K562 (cell line): Measurements from ENCODE around the gene ETV3L. TPM values are rescaled to one million over a fixed set of nuclear protein-coding genes. Genes with fewer than 3 reads are reported as not detected.

Source experiments
- CHD1 ChIP-seq: fragments of 200-600 bp; sonication (generic); IDR thresholded peaks from one replicate; pipeline ENCODE4 v1.6.1; 2012; ENCODE audit warnings: mild to moderate bottlenecking, moderate library complexity, low read length, inconsistent platforms
- ELF4 ChIP-seq: fragments of 450-650 bp; formaldehyde crosslinking; IDR thresholded peaks from 2 replicates; pipeline ENCODE4 v1.4.0; 2022; ENCODE audit warnings: missing genetic modification characterization
- HNRNPH1 ChIP-seq: fragments of 200-400 bp; formaldehyde crosslinking; optimal IDR thresholded peaks from 2 replicates; pipeline ENCODE3; 2017; ENCODE audit warnings: low read depth, mild to moderate bottlenecking, low read length, moderate library complexity
- L3MBTL2 ChIP-seq: fragments of 450-650 bp; IDR thresholded peaks from 2 replicates; pipeline ENCODE4 v1.6.1; 2016; ENCODE audit warnings: mild to moderate bottlenecking, moderate library complexity
- MEF2D ChIP-seq: conservative IDR thresholded peaks from 2 replicates; pipeline ENCODE4 v1.6.1; 2016; ENCODE audit warnings: low read depth, missing genetic modification characterization, missing compliant biosample characterization
- MTA1 ChIP-seq: fragments of 450-650 bp; IDR thresholded peaks from 2 replicates; pipeline ENCODE4 v1.6.1; 2017; ENCODE audit warnings: borderline replicate concordance
- NFIX ChIP-seq: fragments of 250-450 bp; sonication (Bioruptor Pico); IDR thresholded peaks from 2 replicates; pipeline ENCODE4 v1.4.0; 2020; ENCODE audit warnings: low read depth, mild to moderate bottlenecking, moderate library complexity
- TCF3 ChIP-seq: sonication (generic); formaldehyde crosslinking; IDR thresholded peaks from 2 replicates; pipeline ENCODE4 v1.4.0; 2020; ENCODE audit warnings: mild to moderate bottlenecking, missing genetic modification reagents
- ZNF764 ChIP-seq: fragments of 250-450 bp; sonication (Bioruptor Pico); IDR thresholded peaks from 2 replicates; pipeline ENCODE4 v1.4.0; 2020; ENCODE audit warnings: low read depth, mild to moderate bottlenecking, moderate library complexity
- polyA plus RNA-seq, 8 experiments: library from polyadenylated mRNA; depleted of rRNA in 4 of 8; stranded (reverse) in 5 of 8; unstranded in 3 of 8; fragments of >200 nt; fragmentation: Nextera tagmentation in 2 of 8; fragmentation: Illumina TruSeq in 1 of 8; extraction: Ambion mirVana in 2 of 8; extraction: Trizol in 1 of 8; gene quantifications; 2 replicates each; pipeline versions ENCODE4 v1.2.1 to v1.2.3, GENCODE V29; 2011 to 2014; ENCODE audit warnings: inconsistent platforms in 1 of 8, missing spikeins in 1 of 8
- total RNA-seq, 7 experiments: library from RNA; depleted of rRNA in 6 of 7; stranded (reverse); fragments of >200 nt in 6 of 7; fragmentation: Illumina TruSeq in 2 of 7; extraction: Trizol in 2 of 7; gene quantifications; 2 replicates each; pipeline versions ENCODE4 v1.2.1 to v1.2.3, GENCODE V29; 2011 to 2021; ENCODE audit warnings: low replicate concordance in 1 of 7
- TF ChIP-seq, protein P1 (sequence below), 2 experiments: fragments of 450-650 bp; formaldehyde crosslinking in 1 of 2; IDR thresholded peaks; 2 replicates each; pipeline versions ENCODE4 v1.4.0 to v1.6.1; 2014 to 2020; ENCODE audit warnings: mild to moderate bottlenecking in 2 of 2, borderline replicate concordance in 1 of 2, low read depth in 1 of 2
- TF ChIP-seq, protein P2 (sequence below): fragments of 250-450 bp; sonication (Bioruptor Pico); IDR thresholded peaks from 2 replicates; pipeline ENCODE4 v1.8.0; 2021; ENCODE audit warnings: moderate library complexity, mild to moderate bottlenecking, inconsistent platforms
- TF ChIP-seq, protein P3 (sequence below): fragments of 450-650 bp; IDR thresholded peaks from 2 replicates; pipeline ENCODE4 v1.6.1; 2017; ENCODE audit warnings: mild to moderate bottlenecking, moderate library complexity
- TF ChIP-seq, protein P4 (sequence below), 2 experiments: fragments of 250-450 bp in 1 of 2; fragments of 450-650 bp in 1 of 2; sonication (Bioruptor Pico) in 1 of 2; IDR thresholded peaks; 2 replicates each; pipeline versions ENCODE4 v1.6.1 to v1.8.0; 2016 to 2021; ENCODE audit warnings: mild to moderate bottlenecking in 2 of 2, moderate library complexity in 2 of 2, missing compliant biosample characterization in 1 of 2, missing genetic modification characterization in 1 of 2
- TF ChIP-seq, protein P5 (sequence below): fragments of 450-650 bp; formaldehyde crosslinking; IDR thresholded peaks from 2 replicates; pipeline ENCODE4 v1.4.0; 2020; ENCODE audit warnings: mild to moderate bottlenecking, moderate library complexity

The ETV3L gene
- total and polyA plus RNA-seq, 9 of the 15 experiments (the other 6 are each of a cell fraction or from before 2014, with no cell fraction given), result not detected

DNA sequence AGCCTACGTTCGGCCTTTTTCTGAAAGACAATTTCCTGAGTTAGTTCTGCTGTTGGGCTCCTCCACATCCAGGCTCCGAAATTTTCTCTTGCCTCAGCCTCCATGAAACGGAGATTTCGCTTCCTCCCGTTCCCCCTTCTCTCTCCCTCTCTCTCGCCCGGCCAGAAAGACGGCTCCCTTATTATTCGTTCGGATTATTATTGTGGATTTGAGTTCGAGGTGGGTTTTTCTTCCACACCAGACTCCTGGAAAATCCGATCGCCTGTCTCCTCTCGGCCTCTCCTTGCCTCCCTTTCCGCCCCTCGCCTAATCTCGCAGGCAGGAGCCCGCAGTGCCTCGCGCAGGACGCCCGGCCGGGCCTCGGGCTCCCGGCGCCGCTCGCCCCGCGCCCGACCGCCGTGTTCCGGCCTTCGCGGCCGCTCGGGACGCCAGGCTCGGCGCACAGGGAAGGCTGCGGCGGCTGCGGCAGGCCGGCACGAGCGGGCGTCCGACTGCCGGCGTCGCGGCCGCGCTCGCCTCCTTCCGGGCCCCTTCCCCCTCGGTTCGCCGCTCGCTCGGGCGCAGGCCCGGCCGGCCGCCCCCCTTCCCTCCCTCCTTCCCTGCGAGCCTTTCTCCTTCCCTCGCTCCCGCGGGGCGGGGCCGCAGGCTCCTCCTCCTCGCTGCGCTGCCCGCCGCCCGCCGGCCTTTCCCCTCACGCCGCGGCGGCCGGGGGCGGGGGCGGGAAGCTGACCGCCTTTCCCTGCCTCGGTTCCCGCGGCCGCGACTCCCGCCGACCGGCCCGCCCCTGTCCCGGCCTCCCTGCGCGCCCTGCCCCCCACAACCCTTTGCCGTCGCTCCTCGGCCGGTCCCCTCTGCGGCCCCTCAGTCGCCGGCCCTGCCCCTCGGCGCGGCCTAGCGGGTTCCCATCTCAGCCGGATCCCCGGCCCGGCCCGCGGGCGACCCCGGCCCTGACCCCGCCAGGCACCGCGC lies 54.1 kb downstream of the ETV3L start, which contains the start of gene ARHGEF11 (continued):
- TF ChIP-seq, protein P1, sequence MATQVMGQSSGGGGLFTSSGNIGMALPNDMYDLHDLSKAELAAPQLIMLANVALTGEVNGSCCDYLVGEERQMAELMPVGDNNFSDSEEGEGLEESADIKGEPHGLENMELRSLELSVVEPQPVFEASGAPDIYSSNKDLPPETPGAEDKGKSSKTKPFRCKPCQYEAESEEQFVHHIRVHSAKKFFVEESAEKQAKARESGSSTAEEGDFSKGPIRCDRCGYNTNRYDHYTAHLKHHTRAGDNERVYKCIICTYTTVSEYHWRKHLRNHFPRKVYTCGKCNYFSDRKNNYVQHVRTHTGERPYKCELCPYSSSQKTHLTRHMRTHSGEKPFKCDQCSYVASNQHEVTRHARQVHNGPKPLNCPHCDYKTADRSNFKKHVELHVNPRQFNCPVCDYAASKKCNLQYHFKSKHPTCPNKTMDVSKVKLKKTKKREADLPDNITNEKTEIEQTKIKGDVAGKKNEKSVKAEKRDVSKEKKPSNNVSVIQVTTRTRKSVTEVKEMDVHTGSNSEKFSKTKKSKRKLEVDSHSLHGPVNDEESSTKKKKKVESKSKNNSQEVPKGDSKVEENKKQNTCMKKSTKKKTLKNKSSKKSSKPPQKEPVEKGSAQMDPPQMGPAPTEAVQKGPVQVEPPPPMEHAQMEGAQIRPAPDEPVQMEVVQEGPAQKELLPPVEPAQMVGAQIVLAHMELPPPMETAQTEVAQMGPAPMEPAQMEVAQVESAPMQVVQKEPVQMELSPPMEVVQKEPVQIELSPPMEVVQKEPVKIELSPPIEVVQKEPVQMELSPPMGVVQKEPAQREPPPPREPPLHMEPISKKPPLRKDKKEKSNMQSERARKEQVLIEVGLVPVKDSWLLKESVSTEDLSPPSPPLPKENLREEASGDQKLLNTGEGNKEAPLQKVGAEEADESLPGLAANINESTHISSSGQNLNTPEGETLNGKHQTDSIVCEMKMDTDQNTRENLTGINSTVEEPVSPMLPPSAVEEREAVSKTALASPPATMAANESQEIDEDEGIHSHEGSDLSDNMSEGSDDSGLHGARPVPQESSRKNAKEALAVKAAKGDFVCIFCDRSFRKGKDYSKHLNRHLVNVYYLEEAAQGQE (IDR thresholded peaks at IDR 0.05; ENCODE audit: borderline replicate concordance), result peak; percentile 67
- TF ChIP-seq, protein P1 (CRISPR knock-in tag; IDR thresholded peaks at IDR 0.05; ENCODE audit: low read depth), result 0 out of 2 replicates have a peak, but pooled peaks have one; percentile 52
- TF ChIP-seq ZNF764 (no peak), CHD1 (peak; percentile 92), HNRNPH1 (no peak), MEF2D (tag) (no peak), L3MBTL2 (peak; percentile 70; the same call in 1 of the 2 replicates), NFIX (CRISPR knock-in tag) (no peak), ELF4 (CRISPR knock-in tag) (0 out of 2 replicates have a peak, but pooled peaks have one; percentile 9), MTA1 (no peak), TCF3 (CRISPR knock-in tag) (no peak)
- TF ChIP-seq, protein P2, sequence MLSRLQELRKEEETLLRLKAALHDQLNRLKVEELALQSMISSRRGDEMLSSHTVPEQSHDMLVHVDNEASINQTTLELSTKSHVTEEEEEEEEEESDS, result no peak
- TF ChIP-seq, protein P3, sequence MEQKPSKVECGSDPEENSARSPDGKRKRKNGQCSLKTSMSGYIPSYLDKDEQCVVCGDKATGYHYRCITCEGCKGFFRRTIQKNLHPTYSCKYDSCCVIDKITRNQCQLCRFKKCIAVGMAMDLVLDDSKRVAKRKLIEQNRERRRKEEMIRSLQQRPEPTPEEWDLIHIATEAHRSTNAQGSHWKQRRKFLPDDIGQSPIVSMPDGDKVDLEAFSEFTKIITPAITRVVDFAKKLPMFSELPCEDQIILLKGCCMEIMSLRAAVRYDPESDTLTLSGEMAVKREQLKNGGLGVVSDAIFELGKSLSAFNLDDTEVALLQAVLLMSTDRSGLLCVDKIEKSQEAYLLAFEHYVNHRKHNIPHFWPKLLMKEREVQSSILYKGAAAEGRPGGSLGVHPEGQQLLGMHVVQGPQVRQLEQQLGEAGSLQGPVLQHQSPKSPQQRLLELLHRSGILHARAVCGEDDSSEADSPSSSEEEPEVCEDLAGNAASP, result no peak
- TF ChIP-seq, protein P4, sequence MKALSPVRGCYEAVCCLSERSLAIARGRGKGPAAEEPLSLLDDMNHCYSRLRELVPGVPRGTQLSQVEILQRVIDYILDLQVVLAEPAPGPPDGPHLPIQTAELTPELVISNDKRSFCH (CRISPR knock-in tag; IDR thresholded peaks at IDR 0.05), result no peak
- TF ChIP-seq, protein P4 (tag; IDR thresholded peaks at IDR 0.05), result no peak; the same call in 1 of the 2 replicates
- TF ChIP-seq, protein P5, sequence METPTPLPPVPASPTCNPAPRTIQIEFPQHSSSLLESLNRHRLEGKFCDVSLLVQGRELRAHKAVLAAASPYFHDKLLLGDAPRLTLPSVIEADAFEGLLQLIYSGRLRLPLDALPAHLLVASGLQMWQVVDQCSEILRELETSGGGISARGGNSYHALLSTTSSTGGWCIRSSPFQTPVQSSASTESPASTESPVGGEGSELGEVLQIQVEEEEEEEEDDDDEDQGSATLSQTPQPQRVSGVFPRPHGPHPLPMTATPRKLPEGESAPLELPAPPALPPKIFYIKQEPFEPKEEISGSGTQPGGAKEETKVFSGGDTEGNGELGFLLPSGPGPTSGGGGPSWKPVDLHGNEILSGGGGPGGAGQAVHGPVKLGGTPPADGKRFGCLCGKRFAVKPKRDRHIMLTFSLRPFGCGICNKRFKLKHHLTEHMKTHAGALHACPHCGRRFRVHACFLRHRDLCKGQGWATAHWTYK (CRISPR knock-in tag), result 0 out of 2 replicates have a peak, but pooled peaks have one; percentile 11
